DMS153 (cell line): ENCODE results near the gene BTNL9.
"Not testable (repeated sequence)": the region's sequence is repeated elsewhere in the genome, so short reads cannot be mapped to it uniquely, and the experiment has no call there.

ENCODE experiments used
- DNase-seq: peaks from one replicate; lab custom pipeline; 2025; lab: John Stamatoyannopoulos, UW

Gene BTNL9

DNA sequence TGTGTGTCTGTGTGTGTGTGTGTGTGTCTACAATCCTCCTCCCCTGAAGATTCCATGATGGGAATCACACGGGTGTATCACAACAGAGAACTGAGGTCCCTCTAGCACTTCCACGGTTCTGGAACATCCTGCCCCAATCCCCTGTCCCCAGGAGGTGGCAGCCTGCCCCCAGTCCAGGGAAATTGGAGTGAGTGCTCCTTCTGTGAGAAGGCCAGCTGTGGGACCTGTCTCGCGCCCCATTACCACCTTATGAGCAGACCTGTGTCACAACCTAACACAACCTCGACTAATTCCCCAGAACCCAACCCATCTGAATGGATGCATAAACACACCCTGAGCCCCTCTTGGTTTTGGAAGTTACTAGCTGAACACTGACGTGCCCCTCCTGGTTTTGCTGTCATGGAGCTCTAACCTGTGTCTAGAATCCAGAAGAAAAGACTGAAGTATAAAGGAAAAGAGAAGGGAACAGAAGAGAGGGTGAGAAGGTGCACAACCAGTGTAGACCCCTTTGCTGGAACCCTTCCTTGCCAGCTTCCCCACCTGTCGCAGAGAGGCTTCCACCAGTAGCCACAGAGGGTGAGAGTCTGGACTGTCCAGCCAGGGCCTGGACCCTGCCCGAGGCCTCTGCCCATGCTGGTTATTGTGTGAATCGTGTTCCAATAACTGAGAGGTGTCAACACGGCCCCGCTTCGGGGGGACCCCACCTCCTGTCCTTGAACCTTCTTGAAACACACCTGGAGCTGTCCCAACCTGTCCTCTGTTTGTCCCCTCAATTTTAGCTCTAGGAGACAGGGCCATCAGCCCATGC lies 3.4 kb downstream of the BTNL9 start:
- DNase-seq: no peak

DNA sequence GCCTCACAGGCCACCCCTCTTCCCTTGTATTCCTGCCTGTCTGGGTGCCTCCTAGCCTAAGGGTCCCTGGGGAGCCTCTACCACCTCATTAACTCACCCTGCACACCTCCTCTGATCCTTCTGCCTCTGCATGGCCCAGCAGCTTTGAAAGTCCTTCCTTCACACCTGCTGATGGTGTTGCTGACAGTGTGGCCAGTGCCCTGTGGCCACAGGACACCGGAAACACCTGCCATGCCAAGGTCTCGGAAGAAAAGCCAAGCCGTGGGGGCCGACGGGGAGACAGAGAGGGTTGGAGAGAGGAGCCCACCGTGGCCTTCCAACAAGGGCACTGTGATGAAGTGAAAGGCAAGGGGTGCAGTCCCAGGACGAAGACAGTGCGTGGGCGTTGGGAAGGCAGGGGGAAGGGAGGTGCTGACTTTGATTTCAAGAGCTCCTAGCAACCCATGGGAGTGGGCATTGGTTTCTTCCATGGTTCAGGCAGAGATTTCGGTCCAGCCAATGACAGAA lies 4.1 kb downstream of the BTNL9 start:
- no peak for DNase-seq

DNA sequence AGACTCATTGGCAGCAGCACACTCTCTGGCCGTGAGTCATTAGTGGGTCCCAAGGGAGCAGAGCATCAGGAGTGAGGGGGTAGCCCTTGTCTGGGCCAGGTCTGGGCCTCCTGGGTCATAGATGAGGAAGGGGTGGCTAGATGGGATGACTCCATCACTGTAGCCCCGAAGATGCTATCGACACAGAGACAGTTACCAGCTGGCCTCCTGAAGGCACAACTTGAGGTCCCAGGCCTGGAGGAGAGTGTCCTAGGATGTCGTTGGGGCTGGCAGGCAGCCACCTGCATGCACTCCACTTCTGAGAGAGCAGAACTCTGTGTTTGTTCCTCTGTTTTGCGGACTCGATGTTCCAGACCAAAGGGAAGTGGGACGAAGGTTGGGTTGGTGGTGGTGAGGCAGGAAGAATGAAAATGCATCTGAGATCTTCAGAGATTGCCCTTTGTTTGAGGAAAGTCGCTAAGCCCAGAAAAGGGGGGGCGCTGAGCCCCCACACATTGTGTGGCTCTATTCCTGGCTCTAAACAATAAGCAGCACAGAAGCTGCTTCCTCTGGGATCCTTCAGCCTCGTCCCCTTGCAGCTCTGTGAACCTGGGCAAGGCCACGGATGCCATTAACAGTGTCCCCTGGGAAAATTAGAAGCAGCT lies 4.7 kb downstream of the BTNL9 start:
- no peak for DNase-seq

DNA sequence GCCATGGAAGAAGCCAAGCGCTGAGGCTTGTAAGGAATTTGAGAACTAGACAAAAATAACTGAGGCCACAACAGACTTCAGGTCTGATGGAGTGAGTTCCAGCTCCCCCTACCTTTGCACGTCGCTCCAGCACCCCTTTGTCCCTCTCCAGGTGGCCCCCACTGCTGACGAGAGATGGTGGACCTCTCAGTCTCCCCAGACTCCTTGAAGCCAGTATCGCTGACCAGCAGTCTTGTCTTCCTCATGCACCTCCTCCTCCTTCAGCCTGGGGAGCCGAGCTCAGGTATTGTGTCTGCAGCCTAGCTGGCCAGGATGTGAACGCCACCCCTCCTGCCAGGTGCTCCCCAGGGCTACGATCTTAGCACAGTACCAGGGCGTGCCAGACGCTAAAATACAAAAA lies 5.2 kb downstream of the BTNL9 start:
- DNase-seq: no peak

GRCh38 chr5:181045857-181046256 lies 5.8 kb downstream of the BTNL9 start:
- DNase-seq: not testable (repeated sequence)

- DNase-seq: no peak
These were observed 7.2 kb downstream of the BTNL9 start for GRCh38 chr5:181047288-181047687.

GRCh38 chr5:181047921-181048320 lies 7.9 kb downstream of the BTNL9 start:
- no peak for DNase-seq

DNA sequence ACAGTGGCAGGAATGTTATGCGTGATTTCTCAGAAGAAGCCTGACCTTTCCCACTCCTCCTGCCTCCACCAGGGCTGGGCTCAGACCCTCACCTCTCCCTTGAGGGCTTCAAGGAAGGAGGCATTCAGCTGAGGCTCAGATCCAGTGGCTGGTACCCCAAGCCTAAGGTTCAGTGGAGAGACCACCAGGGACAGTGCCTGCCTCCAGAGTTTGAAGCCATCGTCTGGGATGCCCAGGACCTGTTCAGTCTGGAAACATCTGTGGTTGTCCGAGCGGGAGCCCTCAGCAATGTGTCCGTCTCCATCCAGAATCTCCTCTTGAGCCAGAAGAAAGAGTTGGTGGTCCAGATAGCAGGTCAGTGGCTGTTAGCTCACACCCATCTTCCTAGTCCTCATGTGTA lies 9.9 kb downstream of the BTNL9 start:
- DNase-seq: no peak

- DNase-seq: no peak
These were observed 12.0 kb downstream of the BTNL9 start for GRCh38 chr5:181051841-181052671.

DNA sequence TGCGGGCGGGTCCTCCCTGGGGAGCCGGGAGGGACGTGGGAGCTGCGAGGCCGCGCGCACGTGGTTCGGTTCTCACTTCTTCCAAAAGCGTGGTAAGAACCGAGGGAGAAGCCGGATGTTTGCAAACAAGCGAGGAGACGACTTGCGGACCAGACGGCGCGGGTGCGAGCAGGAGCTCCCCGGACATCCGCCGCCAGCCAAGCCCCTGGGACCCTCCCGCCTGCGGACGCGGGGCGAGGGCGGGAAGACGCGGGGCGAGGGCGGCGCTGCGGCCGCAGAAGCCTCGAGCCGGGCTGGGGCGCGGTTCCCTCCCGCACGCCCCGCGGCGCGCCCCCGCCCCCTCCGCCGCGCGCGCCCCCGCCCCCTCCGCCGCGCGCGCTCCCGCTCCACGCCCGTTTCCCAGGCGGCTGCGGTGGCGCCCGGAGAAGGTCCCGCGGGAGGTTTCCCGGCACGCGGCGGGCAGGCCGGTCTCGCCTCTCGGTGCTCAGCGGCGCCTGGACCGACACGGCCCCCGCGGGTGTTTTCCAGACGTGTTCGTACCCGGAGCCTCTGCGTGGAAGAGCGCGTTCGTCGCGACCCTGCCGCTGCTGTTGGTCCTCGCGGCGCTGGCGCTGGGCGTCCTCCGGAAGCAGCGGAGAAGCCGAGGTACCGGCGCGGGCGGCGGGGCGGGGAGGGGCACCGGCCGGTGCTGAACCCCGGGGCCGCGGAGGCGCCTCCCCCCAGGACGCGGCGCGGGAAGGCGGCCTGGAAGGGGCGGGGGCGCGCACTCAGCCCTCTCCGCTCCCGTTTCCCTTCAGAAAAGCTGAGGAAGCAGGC lies 12.8 kb downstream of the BTNL9 start:
- no peak for DNase-seq

DNA sequence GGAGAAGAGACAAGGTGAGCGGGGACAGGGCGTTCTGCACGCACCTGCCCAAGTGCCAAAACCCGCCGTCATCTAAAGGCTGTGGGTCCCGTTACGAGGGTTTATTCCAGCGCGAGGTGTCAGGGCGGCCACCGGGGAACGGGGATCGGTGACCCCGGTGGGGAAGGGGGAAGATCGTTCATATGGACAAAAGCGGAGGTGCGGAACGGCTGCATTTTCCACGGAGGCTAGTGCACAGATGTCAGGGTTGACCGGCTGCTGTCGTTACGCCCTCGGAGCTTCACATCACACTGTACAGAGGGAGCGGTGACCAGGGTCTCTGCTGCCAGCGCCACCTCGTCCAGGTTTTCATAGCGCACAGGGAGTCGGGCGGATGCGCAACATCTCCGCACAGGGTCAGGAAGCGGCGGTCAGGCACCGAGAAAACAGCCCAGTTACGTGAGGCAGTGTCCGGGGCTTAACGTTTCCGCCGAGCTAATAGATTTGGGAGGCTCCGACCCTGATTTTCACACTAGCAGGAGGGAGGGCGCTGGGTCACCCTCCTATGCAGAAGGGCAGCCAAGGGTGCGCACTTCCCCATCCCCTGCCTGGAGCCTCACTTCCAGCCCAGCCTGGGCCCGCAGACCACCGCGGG lies 13.5 kb downstream of the BTNL9 start:
- DNase-seq: no peak

DNA sequence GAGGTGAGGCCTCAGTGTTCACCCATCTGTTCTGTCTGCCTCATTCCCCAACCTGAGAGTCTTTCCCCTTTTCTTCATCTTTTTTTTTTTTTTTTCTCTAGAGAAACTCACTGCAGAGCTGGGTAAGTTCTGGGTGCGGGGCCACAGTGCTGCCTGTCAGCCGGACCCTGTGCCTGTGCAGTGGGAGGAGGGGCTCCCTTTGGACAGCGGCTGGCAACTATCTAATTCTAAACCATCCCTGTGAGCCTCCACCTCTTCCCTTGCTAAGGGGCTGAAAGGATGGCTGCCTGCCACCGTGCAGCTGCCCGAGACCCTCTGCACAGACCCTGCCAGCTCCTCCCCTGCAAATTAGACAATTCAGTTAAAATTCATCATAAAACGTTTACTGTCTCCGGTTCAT lies 14.1 kb downstream of the BTNL9 start:
- no peak for DNase-seq

GRCh38 chr5:181054871-181055459 lies 14.9 kb downstream of the BTNL9 start:
- no peak for DNase-seq

DNA sequence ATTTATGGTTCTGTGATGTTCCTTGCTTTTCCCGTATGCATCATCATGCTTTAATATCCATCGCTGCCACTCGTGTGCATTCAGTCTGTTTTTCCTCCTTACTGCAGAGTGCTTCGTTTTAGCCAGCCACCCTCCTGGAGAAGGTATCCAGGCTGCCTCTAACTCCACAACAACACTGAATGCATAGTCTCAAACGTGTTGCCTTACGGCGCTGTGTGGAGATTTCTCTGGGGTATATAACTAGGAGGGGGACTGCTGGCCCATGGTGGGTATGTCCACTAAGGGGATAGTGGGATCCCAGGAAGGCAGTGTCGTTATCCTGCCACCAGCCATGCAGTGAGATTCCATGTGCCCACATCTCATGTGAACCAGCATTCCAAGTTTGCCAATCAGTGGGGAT lies 16.4 kb downstream of the BTNL9 start:
- DNase-seq: no peak

GRCh38 chr5:181058321-181058720 lies 18.3 kb downstream of the BTNL9 start:
- DNase-seq: no peak

DNA sequence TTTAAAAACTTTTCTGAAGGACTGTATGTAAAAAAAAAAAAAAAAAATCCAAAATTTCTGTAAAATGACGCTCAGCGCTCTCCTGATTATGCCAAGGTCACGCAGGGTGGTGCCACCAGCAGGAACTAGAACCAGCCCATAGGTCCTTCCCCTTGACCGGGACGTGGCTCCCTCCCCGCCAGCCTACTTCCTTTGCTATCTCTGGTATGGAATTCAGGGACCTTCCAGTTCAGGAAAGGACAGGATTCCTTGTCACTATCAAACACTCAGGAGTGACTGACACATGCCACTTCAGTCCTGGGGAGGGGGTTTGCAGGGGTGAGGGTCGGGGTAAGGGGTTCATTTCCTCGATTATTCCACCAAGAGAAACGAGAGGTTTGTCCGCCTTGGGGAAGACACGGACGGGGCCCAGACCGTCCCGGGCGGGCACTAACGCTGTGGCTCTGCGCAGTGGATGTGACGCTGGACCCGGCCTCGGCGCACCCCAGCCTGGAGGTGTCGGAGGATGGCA lies 18.8 kb downstream of the BTNL9 start:
- DNase-seq: no peak

- no peak for DNase-seq
These were observed 19.5 kb downstream of the BTNL9 start for GRCh38 chr5:181059297-181060230.

GRCh38 chr5:181060231-181060590 lies 20.1 kb downstream of the BTNL9 start:
- no peak for DNase-seq

DNA sequence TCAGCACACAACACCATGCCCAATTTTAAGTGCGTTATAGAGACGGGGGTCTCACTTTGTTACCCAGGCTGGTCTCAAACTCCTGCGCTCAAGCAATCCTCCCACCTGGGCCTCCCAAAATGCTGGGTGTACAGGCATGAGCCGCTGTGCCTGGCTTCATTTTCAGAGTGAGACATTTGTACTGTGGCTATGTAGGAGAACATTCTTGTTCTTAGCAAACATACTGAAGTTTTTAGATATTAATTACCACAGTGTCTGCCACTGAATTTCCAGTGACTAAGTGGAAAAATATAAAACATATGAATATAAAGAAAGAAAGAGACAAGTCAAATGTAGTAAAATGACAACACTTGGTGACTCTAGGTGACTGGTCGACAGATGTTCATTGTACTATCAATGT lies 20.9 kb downstream of the BTNL9 start:
- DNase-seq: no peak

DNA sequence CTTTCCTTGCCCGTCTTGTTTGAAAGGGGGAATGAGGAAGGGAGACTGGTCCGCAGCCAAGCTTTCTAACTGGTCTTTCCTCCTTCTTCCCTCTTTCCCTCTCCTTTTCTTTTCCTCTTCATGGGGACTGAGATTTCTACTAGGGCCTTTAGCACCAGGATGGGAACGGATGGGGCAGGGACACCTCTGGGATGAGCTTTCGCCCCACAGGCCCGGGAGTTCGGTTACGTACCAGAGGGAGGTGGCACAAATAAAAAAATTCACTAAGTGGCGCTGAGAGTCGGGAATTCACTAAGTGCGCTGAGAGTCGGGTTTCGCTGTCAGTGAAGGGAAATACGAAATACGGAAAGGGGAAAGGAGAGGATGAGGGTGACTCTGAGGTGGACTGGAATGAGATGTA lies 21.6 kb downstream of the BTNL9 start:
- no peak for DNase-seq
